H1 (cell line): Measurements from ENCODE around the gene OGFOD3. TPM values are rescaled to one million over a fixed set of nuclear protein-coding genes. Genes with fewer than 3 reads are reported as not detected.
"Not testable (repeated sequence)": the region's sequence is repeated elsewhere in the genome, so short reads cannot be mapped to it uniquely, and the experiment has no call there.

Source experiments
- CTCF ChIA-PET: fragments of 300-600 bp; sonication (Branson Sonifier 250); formaldehyde crosslinking; loops from one replicate; lab custom pipeline; 2021; ENCODE audit not compliant: partially characterized antibody; lab: Charles Lee
- POLR2A ChIA-PET: fragments of 300-600 bp; sonication (Branson Sonifier 250); formaldehyde crosslinking; loops from one replicate; lab custom pipeline; 2021; ENCODE audit warnings: inconsistent platforms; ENCODE audit not compliant: partially characterized antibody; lab: Charles Lee
- DNase-seq, 2 experiments: peaks; one replicate each; pipeline versions ENCODE4 v3.0.0 to v3.0.0-alpha.2; 2010 to 2022; ENCODE audit warnings: low spot score in 2 of 2, low read depth in 1 of 2, mixed read lengths in 1 of 2
- FAIRE-seq: peaks from 2 replicates; lab custom pipeline; 2011; peaks lifted over from hg19 to GRCh38; lab: Jason Lieb, UNC
- H2AFZ ChIP-seq: 2 replicates; pipeline ENCODE4 v1.8.1; 2012; ENCODE audit warnings: low read length, inconsistent platforms
- H2AK5ac ChIP-seq: 2 replicates; pipeline ENCODE4 v1.6.1; 2013; ENCODE audit warnings: low read depth, low read length
- H2BK120ac ChIP-seq: replicated peaks from 2 replicates; pipeline ENCODE3; 2013; ENCODE audit warnings: low read depth, low read length, inconsistent platforms
- H2BK12ac ChIP-seq: 2 replicates; pipeline ENCODE4 v1.6.1; 2013; ENCODE audit warnings: low read depth, low read length
- H2BK15ac ChIP-seq: 2 replicates; pipeline ENCODE4 v1.6.1; 2013; ENCODE audit warnings: low read length
- H2BK20ac ChIP-seq: 2 replicates; pipeline ENCODE4 v1.6.1; 2013; ENCODE audit warnings: low read length
- H2BK5ac ChIP-seq: 2 replicates; pipeline ENCODE4 v1.6.1; 2013; ENCODE audit warnings: low read depth, low read length
- H3K14ac ChIP-seq: 2 replicates; pipeline ENCODE4 v1.6.1; 2013; ENCODE audit warnings: inconsistent platforms; ENCODE audit not compliant: insufficient read length
- H3K18ac ChIP-seq: 2 replicates; pipeline ENCODE4 v1.6.1; 2013; ENCODE audit warnings: low read length; ENCODE audit errors: extremely low read depth
- H3K23ac ChIP-seq: 2 replicates; pipeline ENCODE4 v1.6.1; 2013; ENCODE audit warnings: inconsistent platforms; ENCODE audit not compliant: insufficient read length
- H3K23me2 ChIP-seq: 2 replicates; pipeline ENCODE4 v1.6.1; 2013; ENCODE audit warnings: low read depth, low read length
- H3K27ac ChIP-seq: 2 replicates; pipeline ENCODE4 v1.6.1; 2011; ENCODE audit warnings: low read depth, low read length, inconsistent platforms
- H3K27me3 ChIP-seq, 4 experiments: replicated peaks in 1 of 4; 1 replicate in 1 of 4; 2 replicates in 3 of 4; pipeline versions ENCODE4 v1.6.1 to v1.8.1; 2011 to 2013; ENCODE audit warnings: low read length in 3 of 4, mild to moderate bottlenecking in 3 of 4, inconsistent platforms in 2 of 4, mixed read lengths in 2 of 4, moderate library complexity in 1 of 4; ENCODE audit not compliant: control insufficient read depth in 3 of 4, insufficient read depth in 3 of 4; ENCODE audit errors: extremely low read depth in 1 of 4
- H3K36me3 ChIP-seq, 4 experiments: 2 replicates each; pipeline versions ENCODE4 v1.6.1 to v1.8.1; 2011 to 2013; ENCODE audit warnings: mild to moderate bottlenecking in 4 of 4, low read length in 3 of 4, moderate library complexity in 2 of 4, control low read depth in 1 of 4, inconsistent platforms in 1 of 4; ENCODE audit not compliant: insufficient read depth in 4 of 4, control insufficient read depth in 2 of 4
- H3K4ac ChIP-seq: replicated peaks from 2 replicates; pipeline ENCODE3; 2013; ENCODE audit warnings: low read length, low read depth, mixed read lengths, inconsistent platforms; ENCODE audit not compliant: insufficient read length
- H3K4me1 ChIP-seq, 4 experiments: replicated peaks in 1 of 4; 1 replicate in 1 of 4; 2 replicates in 3 of 4; pipeline versions ENCODE4 v1.6.1 to v1.8.1; 2011 to 2013; ENCODE audit warnings: low read length in 3 of 4, inconsistent platforms in 2 of 4, mixed read lengths in 1 of 4; ENCODE audit not compliant: insufficient read depth in 4 of 4, control insufficient read depth in 3 of 4
- H3K4me2 ChIP-seq, 2 experiments: 2 replicates each; pipeline versions ENCODE4 v1.6.1 to v1.8.1; 2011 to 2013; ENCODE audit warnings: low read depth in 2 of 2, low read length in 2 of 2, control low read depth in 1 of 2, inconsistent platforms in 1 of 2, mild to moderate bottlenecking in 1 of 2; ENCODE audit not compliant: insufficient read depth in 1 of 2
- H3K4me3 ChIP-seq, 4 experiments: fragments of 200-600, 300-600 bp in 1 of 4; sonication (generic), shearing (Covaris generic), sonication (Bioruptor Twin) in 1 of 4; 2 replicates each; pipeline versions ENCODE4 v1.5.1 to v1.8.1; 2011 to 2016; ENCODE audit warnings: low read length in 4 of 4, low read depth in 3 of 4, control low read depth in 2 of 4, inconsistent platforms in 2 of 4, mild to moderate bottlenecking in 2 of 4, mixed read lengths in 1 of 4, moderate library complexity in 1 of 4; ENCODE audit not compliant: insufficient read depth in 2 of 4; ENCODE audit errors: extremely low read depth in 1 of 4
- H3K56ac ChIP-seq: replicated peaks from 2 replicates; pipeline ENCODE3; 2013; ENCODE audit warnings: low read depth, mild to moderate bottlenecking, mixed read lengths, low read length, inconsistent platforms; ENCODE audit not compliant: insufficient read length
- H3K79me1 ChIP-seq: 2 replicates; pipeline ENCODE4 v1.6.1; 2013; ENCODE audit warnings: low read depth, low read length, control low read depth
- H3K79me2 ChIP-seq, 2 experiments: 2 replicates each; pipeline versions ENCODE4 v1.6.1 to v1.8.1; 2012 to 2013; ENCODE audit warnings: low read length in 2 of 2, mild to moderate bottlenecking in 2 of 2, inconsistent platforms in 1 of 2; ENCODE audit not compliant: insufficient read depth in 2 of 2, control insufficient read depth in 1 of 2
- H3K9ac ChIP-seq, 4 experiments: replicated peaks in 1 of 4; 1 replicate in 1 of 4; 2 replicates in 3 of 4; pipeline versions ENCODE4 v1.6.1 to v1.8.1; 2011 to 2013; ENCODE audit warnings: low read depth in 3 of 4, low read length in 3 of 4, control low read depth in 2 of 4, mild to moderate bottlenecking in 2 of 4, moderate library complexity in 2 of 4, inconsistent platforms in 1 of 4; ENCODE audit errors: extremely low read depth in 1 of 4
- H3K9me3 ChIP-seq, 2 experiments: 2 replicates each; pipeline versions ENCODE4 v1.6.1 to v1.8.1; 2012 to 2013; ENCODE audit warnings: mild to moderate bottlenecking in 2 of 2, moderate library complexity in 2 of 2, control low read depth in 1 of 2, inconsistent platforms in 1 of 2, low read depth in 1 of 2, low read length in 1 of 2, mixed read lengths in 1 of 2; ENCODE audit not compliant: insufficient read depth in 2 of 2
- H4K20me1 ChIP-seq, 2 experiments: replicated peaks in 1 of 2; 2 replicates each; pipeline versions ENCODE3 to v1.8.1; 2011 to 2013; ENCODE audit warnings: inconsistent platforms in 2 of 2, low read length in 2 of 2, mild to moderate bottlenecking in 1 of 2; ENCODE audit not compliant: insufficient read depth in 2 of 2, control insufficient read depth in 1 of 2
- H4K5ac ChIP-seq: 2 replicates; pipeline ENCODE4 v1.6.1; 2013; ENCODE audit warnings: low read length, low read depth, mixed read lengths, inconsistent platforms; ENCODE audit not compliant: insufficient read length
- H4K8ac ChIP-seq: 2 replicates; pipeline ENCODE4 v1.8.0; 2013; ENCODE audit warnings: mild to moderate bottlenecking, moderate library complexity, low read length, inconsistent platforms; ENCODE audit not compliant: insufficient read depth; ENCODE audit errors: extremely low read depth
- H4K91ac ChIP-seq: replicated peaks from 2 replicates; pipeline ENCODE3; 2013; ENCODE audit warnings: low read length, mixed read lengths, inconsistent platforms; ENCODE audit not compliant: insufficient read length
- WGBS, 2 experiments: shearing (Covaris generic) in 1 of 2; methylation state at CpG; one replicate each; pipeline versions ENCODE4 v1.1.6 to v1.1.7; 2013 to 2015; ENCODE audit warnings: low lambda C conversion rate in 2 of 2, mixed read lengths in 2 of 2, inconsistent platforms in 1 of 2, low coverage in 1 of 2, missing lambda C conversion rate in 1 of 2; ENCODE audit not compliant: insufficient replicate concordance in 2 of 2, insufficient coverage in 1 of 2, insufficient read length in 1 of 2; ENCODE audit errors: extremely low coverage in 1 of 2, missing lambda C conversion rate in 1 of 2; 5-methylcytosine and 5-hydroxymethylcytosine counted together
- polyA plus RNA-seq, 7 experiments: library from polyadenylated mRNA; depleted of rRNA in 3 of 7; stranded (reverse) in 5 of 7; unstranded in 2 of 7; fragments of >200 nt in 5 of 7; fragments of 200-250 nt in 2 of 7; gene quantifications; 1 replicate in 5 of 7; 2 replicates in 1 of 7; 4 replicates in 1 of 7; pipeline versions ENCODE4 v1.2.1 to v1.2.3, GENCODE V29; 2011 to 2013; ENCODE audit warnings: missing spikeins in 2 of 7, mixed read lengths in 2 of 7
- total RNA-seq: library from RNA; stranded (reverse); fragmentation: NEBNext Ultra II Directional; extraction: Animal tissue kit (Norgen Biotek cat#: 25700); gene quantifications from 2 replicates; pipeline ENCODE4 v1.2.1, GENCODE V29; 2021

The OGFOD3 gene
- total and polyA plus RNA-seq, 2 of the 8 experiments (the other 6 are each of a cell fraction or from before 2014, with no cell fraction given), result 21.1 to 21.8 TPM

GRCh38 chr17:82412081-82412480 lies 6.3 kb downstream of the OGFOD3 start:
- not testable (repeated sequence) for H2BK15ac ChIP-seq, H3K56ac ChIP-seq, H3K79me2 ChIP-seq, H2AK5ac ChIP-seq, H2BK12ac ChIP-seq, H3K18ac ChIP-seq, H3K4me1 ChIP-seq, H2BK120ac ChIP-seq, H4K8ac ChIP-seq, H2BK5ac ChIP-seq, H3K79me1 ChIP-seq, H3K4ac ChIP-seq, H3K23me2 ChIP-seq, H3K36me3 ChIP-seq, H3K23ac ChIP-seq, H3K14ac ChIP-seq, H3K4me2 ChIP-seq, H2BK20ac ChIP-seq, H2AFZ ChIP-seq, H4K91ac ChIP-seq, H4K20me1 ChIP-seq, FAIRE-seq, H3K27me3 ChIP-seq, DNase-seq, H4K5ac ChIP-seq, H3K9me3 ChIP-seq, H3K4me3 ChIP-seq, H3K9ac ChIP-seq, H3K27ac ChIP-seq
- ChIA-PET POLR2A (interaction anchor here (0.6 to 1.5 kb wide), 2 partner anchors 22 to 29 kb away, joined by 4 read pairs; no protein-coding TSS in a partner anchor), CTCF (interaction anchor here (0.5 to 1.0 kb wide), 4 partner anchors 42 to 471 kb away, joined by 3 to 4 read pairs (median 3); no protein-coding TSS in a partner anchor)
- WGBS, 2 experiments, result 89% methylated on average over 7 of the region's 16 CpGs; no CpG with 5 or more reads in 1 of the 2 experiments
